Fibroblast of lung (primary cell): ENCODE results near the gene ABCG5. TPM values are rescaled to one million over a fixed set of nuclear protein-coding genes. Genes with fewer than 3 reads are reported as not detected.

Experiments
- DNase-seq, 2 donors: peaks; one replicate each; pipeline versions ENCODE4 v3.0.0 to v3.0.0-alpha.2; 2010; ENCODE audit warnings: low read depth in 2 of 2
- H2AFZ ChIP-seq: 2 replicates; pipeline ENCODE4 v1.5.1; 2012; ENCODE audit warnings: low read length, control low read depth, inconsistent platforms
- H3K27ac ChIP-seq: 2 replicates; pipeline ENCODE4 v1.5.1; 2011; ENCODE audit warnings: low read length, control low read depth; ENCODE audit not compliant: insufficient read depth
- H3K27me3 ChIP-seq: 2 replicates; pipeline ENCODE4 v1.5.1; 2011; ENCODE audit warnings: mild to moderate bottlenecking, low read length; ENCODE audit not compliant: control insufficient read depth, insufficient read depth
- H3K36me3 ChIP-seq: 2 replicates; pipeline ENCODE4 v1.5.1; 2011; ENCODE audit warnings: low read length; ENCODE audit not compliant: control insufficient read depth, insufficient read depth
- H3K4me1 ChIP-seq: 2 replicates; pipeline ENCODE4 v1.5.1; 2011; ENCODE audit warnings: low read length; ENCODE audit not compliant: control insufficient read depth, insufficient read depth; ENCODE audit errors: extremely low read depth
- H3K4me2 ChIP-seq: 2 replicates; pipeline ENCODE4 v1.5.1; 2011; ENCODE audit warnings: low read length, control low read depth; ENCODE audit not compliant: insufficient read depth; ENCODE audit errors: extremely low read depth
- H3K4me3 ChIP-seq, 4 experiments: fragments of 200-600 bp in 1 of 4; sonication (generic) in 1 of 4; replicated peaks in 1 of 4; 2 replicates each; pipeline ENCODE4 v1.5.1; 2011 to 2016; ENCODE audit warnings: low read length in 4 of 4, low read depth in 3 of 4, mild to moderate bottlenecking in 3 of 4, control low read depth in 2 of 4, inconsistent platforms in 1 of 4, mixed read lengths in 1 of 4; ENCODE audit not compliant: insufficient read depth in 1 of 4; ENCODE audit errors: control extremely low read depth in 1 of 4
- H3K79me2 ChIP-seq: 2 replicates; pipeline ENCODE4 v1.5.1; 2012; ENCODE audit warnings: mild to moderate bottlenecking, low read length, inconsistent platforms; ENCODE audit not compliant: control insufficient read depth, insufficient read depth
- H3K9ac ChIP-seq: 2 replicates; pipeline ENCODE4 v1.5.1; 2011; ENCODE audit warnings: mild to moderate bottlenecking, low read length, control low read depth; ENCODE audit not compliant: insufficient read depth
- H3K9me3 ChIP-seq: 2 replicates; pipeline ENCODE4 v1.5.1; 2012; ENCODE audit warnings: low read depth, low read length; ENCODE audit not compliant: control insufficient read depth, insufficient read depth
- H4K20me1 ChIP-seq: 2 replicates; pipeline ENCODE4 v1.5.1; 2011; ENCODE audit warnings: low read length; ENCODE audit not compliant: control insufficient read depth, insufficient read depth; ENCODE audit errors: extremely low read depth
- EZH2 ChIP-seq: IDR thresholded peaks from 2 replicates; pipeline ENCODE4 v1.5.1; 2012; ENCODE audit warnings: low read length, control low read depth, mild to moderate bottlenecking; ENCODE audit errors: missing control alignments
- polyA plus RNA-seq, 2 donors: library from polyadenylated mRNA; depleted of rRNA in 1 of 2; stranded (reverse) in 1 of 2; unstranded in 1 of 2; fragments of >200 nt; gene quantifications; 2 replicates each; pipeline ENCODE4 v1.2.1, GENCODE V29; 2011 to 2012; ENCODE audit warnings: missing spikeins in 1 of 2
- total RNA-seq: library from RNA; depleted of rRNA; stranded (reverse); fragments of >200 nt; gene quantifications from 2 replicates; pipeline ENCODE4 v1.2.1, GENCODE V29; 2014
- TF ChIP-seq, protein P1 (sequence below), 2 donors: IDR thresholded peaks in 1 of 2; conservative IDR thresholded peaks in 1 of 2; 1 replicate in 1 of 2; 2 replicates in 1 of 2; pipeline ENCODE4 v1.5.1; 2011 to 2012; ENCODE audit warnings: low read length in 2 of 2, control low read depth in 1 of 2, inconsistent platforms in 1 of 2, low read depth in 1 of 2, mild to moderate bottlenecking in 1 of 2

The ABCG5 gene
- total and polyA plus RNA-seq, 2 donors (not counting 1 experiment from before 2014, with no cell fraction given), result not detected

DNA sequence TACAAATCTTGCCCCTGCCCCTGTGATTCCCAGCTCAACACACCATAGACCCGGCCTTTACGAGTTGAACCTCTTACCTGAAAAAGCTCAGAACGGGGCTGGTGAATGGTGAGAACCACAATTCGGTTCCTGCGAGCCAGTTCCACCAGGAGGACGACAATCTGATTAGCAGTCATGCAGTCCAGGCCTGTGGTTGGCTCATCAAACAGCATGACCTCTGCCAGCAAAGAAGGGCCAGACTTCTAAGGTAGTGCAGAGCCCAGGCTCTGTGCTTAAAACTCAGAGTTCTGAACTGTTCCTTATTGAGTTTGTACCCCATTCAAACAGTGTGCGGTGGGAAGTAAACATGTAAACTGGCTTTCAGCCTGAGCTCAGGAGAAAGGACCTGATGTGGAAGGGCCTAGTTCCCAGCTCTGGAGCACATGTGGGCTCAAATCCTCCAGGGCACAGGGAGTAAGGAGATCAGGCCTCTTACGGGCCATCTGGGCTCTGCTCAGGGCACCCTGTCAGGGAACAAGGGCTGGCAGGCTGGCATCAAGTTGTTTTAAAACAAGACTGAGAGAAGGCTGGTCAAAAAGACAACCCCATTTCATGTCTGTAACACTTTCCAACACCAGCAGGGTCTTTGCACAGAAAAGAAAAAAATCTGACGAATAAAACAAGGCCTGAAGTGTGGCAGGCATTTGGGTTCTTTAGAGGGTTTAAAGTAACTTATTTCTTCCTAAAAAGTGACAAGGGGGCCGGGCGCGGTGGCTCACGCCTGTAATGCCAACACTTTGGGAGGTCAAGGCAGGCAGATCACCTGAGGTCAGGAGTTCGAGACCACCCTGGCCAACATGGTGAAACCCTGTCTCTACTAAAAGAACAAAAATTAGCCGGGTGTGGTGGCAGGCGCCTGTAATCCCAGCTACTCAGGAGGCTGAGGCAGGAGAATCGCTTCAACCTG is 12.1 kb downstream of the ABCG5 start:
- H3K27me3 ChIP-seq, result peaks cover 21% of the 10 kb centered on the region
- no peak overlapping the region for H3K27ac ChIP-seq
- H3K36me3 ChIP-seq, result no peaks in the 10 kb centered on the region
- H3K4me1 ChIP-seq, result no peaks in the 10 kb centered on the region
- DNase-seq, result no peak
- no peak overlapping the region for H3K9ac ChIP-seq
- H3K4me2 ChIP-seq, result no peak overlapping the region
- no peaks in the 10 kb centered on the region for H3K9me3 ChIP-seq
- no peak overlapping the region for H3K4me3 ChIP-seq
- no peak overlapping the region for H2AFZ ChIP-seq
- TF ChIP-seq EZH2, result no peak
- TF ChIP-seq, protein P1, sequence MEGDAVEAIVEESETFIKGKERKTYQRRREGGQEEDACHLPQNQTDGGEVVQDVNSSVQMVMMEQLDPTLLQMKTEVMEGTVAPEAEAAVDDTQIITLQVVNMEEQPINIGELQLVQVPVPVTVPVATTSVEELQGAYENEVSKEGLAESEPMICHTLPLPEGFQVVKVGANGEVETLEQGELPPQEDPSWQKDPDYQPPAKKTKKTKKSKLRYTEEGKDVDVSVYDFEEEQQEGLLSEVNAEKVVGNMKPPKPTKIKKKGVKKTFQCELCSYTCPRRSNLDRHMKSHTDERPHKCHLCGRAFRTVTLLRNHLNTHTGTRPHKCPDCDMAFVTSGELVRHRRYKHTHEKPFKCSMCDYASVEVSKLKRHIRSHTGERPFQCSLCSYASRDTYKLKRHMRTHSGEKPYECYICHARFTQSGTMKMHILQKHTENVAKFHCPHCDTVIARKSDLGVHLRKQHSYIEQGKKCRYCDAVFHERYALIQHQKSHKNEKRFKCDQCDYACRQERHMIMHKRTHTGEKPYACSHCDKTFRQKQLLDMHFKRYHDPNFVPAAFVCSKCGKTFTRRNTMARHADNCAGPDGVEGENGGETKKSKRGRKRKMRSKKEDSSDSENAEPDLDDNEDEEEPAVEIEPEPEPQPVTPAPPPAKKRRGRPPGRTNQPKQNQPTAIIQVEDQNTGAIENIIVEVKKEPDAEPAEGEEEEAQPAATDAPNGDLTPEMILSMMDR (conservative IDR thresholded peaks at IDR 0.05 in 1 of 2, IDR thresholded peaks at IDR 0.05 in 1 of 2; ENCODE audit: low read depth in 1 of 2, low read length in 2 of 2), result no peak
- H4K20me1 ChIP-seq, result no peaks in the 10 kb centered on the region
- no peaks in the 10 kb centered on the region for H3K79me2 ChIP-seq

DNA sequence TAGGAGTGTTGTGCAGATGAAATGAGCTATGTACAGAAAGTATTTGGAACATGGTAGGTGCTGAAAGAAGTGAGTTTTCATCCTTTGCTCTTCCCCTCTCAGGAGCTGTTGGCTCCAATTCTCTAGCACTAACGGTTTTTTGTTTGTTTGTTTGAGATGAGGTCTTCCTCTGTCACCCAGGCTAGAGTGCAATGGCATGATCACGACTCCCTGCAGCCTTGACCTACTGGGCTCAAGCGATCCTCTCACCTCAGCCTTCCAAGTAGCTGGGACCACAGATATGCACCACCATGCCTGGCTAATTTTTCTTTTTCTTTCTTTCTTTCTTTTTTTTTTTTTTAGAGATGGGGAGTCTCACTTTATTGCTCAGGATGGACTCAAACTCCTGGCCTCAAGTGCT is 12.8 kb downstream of the ABCG5 start:
- DNase-seq, result no peak
- Histone ChIP-seq H2AFZ (no peak overlapping the region), H3K79me2 (no peaks in the 10 kb centered on the region), H3K9ac (no peak overlapping the region), H3K9me3 (no peaks in the 10 kb centered on the region), H3K4me3 (no peak overlapping the region), H3K4me2 (no peak overlapping the region), H4K20me1 (no peaks in the 10 kb centered on the region), H3K36me3 (no peaks in the 10 kb centered on the region), H3K27me3 (peaks cover 19% of the 10 kb centered on the region), H3K27ac (no peak overlapping the region), H3K4me1 (no peaks in the 10 kb centered on the region)
- TF ChIP-seq, protein P1 (conservative IDR thresholded peaks at IDR 0.05 in 1 of 2, IDR thresholded peaks at IDR 0.05 in 1 of 2; ENCODE audit: low read depth in 1 of 2, low read length in 2 of 2), result no peak
- no peak for TF ChIP-seq EZH2

DNA sequence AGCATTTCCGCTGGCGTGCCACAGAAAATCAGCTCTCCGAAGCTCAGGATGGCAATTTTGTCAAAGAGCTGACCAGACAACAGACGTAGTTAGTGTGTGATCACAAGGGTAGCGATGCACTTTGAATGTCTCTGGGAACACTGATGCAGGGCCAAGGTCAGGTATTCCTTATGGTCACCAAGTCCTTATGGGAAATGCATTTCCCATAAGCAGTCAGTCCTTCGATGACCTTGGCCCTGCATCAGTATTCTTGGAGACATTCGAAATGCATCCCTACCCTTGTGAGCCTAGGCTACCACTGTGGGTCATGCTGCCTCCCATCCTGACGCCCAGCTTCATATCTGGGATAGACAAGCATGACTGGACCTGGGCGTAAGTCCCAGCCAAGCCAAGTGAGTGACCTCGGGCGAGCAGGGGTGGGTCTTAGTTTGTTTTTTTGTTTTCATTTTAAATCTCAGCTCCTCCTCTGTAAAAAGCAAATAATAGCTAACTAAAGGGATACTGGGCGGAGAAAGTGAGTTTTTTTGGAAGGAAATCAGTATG is 13.6 kb downstream of the ABCG5 start:
- Histone ChIP-seq H3K9me3 (no peaks in the 10 kb centered on the region), H2AFZ (no peak overlapping the region), H3K36me3 (no peaks in the 10 kb centered on the region), H3K4me2 (no peak overlapping the region), H3K79me2 (no peaks in the 10 kb centered on the region), H3K9ac (no peak overlapping the region), H3K4me3 (no peak overlapping the region), H3K27ac (no peak overlapping the region), H3K27me3 (peaks cover 14% of the 10 kb centered on the region), H4K20me1 (no peaks in the 10 kb centered on the region), H3K4me1 (no peaks in the 10 kb centered on the region)
- DNase-seq, result no peak
- TF ChIP-seq, protein P1 (conservative IDR thresholded peaks at IDR 0.05 in 1 of 2, IDR thresholded peaks at IDR 0.05 in 1 of 2; ENCODE audit: low read depth in 1 of 2, low read length in 2 of 2), result no peak
- no peak for TF ChIP-seq EZH2
